GM12872 (cell line): ENCODE measurements around the gene DRAM1.

Experiments used
- TF ChIP-seq, protein P1 (sequence below): IDR thresholded peaks from 3 replicates; pipeline ENCODE4 v1.5.1; 2011; ENCODE audit warnings: low read depth, mild to moderate bottlenecking, low read length, moderate library complexity; ENCODE audit not compliant: insufficient read depth

DRAM1 gene

DNA sequence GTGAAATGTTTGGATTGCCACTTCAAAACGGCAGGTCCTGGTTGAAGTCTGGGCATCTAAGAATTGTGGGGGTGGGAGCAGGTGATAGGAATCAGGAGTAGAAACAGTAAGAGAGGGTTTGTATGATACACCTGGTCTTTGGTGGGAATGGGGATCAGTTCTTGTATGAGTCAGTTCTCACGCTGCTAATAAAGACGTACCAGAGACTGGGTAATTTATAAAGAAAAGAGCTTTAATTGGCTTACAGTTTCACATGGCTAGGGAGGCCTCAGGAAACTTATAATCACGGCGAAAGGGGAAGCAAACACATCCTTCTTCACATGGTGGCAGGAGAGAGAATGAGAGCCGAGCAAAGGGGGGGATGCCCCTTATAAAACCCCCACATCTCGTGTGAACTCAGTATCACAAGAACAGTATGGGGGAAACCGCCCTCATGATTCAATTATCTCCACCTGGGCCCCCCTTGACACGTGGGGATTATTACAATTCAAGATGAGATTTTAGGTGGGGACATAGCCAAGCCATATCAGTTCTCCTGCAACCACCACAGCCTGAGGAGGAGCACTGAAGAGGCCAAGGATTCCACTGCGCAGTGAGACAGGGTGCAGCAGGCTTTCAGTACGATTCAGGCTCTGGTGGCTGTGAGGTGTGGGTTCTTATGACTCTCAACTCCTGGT, 52.1 kb downstream of the DRAM1 start:
- TF ChIP-seq, protein P1, sequence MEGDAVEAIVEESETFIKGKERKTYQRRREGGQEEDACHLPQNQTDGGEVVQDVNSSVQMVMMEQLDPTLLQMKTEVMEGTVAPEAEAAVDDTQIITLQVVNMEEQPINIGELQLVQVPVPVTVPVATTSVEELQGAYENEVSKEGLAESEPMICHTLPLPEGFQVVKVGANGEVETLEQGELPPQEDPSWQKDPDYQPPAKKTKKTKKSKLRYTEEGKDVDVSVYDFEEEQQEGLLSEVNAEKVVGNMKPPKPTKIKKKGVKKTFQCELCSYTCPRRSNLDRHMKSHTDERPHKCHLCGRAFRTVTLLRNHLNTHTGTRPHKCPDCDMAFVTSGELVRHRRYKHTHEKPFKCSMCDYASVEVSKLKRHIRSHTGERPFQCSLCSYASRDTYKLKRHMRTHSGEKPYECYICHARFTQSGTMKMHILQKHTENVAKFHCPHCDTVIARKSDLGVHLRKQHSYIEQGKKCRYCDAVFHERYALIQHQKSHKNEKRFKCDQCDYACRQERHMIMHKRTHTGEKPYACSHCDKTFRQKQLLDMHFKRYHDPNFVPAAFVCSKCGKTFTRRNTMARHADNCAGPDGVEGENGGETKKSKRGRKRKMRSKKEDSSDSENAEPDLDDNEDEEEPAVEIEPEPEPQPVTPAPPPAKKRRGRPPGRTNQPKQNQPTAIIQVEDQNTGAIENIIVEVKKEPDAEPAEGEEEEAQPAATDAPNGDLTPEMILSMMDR = no peak

DNA sequence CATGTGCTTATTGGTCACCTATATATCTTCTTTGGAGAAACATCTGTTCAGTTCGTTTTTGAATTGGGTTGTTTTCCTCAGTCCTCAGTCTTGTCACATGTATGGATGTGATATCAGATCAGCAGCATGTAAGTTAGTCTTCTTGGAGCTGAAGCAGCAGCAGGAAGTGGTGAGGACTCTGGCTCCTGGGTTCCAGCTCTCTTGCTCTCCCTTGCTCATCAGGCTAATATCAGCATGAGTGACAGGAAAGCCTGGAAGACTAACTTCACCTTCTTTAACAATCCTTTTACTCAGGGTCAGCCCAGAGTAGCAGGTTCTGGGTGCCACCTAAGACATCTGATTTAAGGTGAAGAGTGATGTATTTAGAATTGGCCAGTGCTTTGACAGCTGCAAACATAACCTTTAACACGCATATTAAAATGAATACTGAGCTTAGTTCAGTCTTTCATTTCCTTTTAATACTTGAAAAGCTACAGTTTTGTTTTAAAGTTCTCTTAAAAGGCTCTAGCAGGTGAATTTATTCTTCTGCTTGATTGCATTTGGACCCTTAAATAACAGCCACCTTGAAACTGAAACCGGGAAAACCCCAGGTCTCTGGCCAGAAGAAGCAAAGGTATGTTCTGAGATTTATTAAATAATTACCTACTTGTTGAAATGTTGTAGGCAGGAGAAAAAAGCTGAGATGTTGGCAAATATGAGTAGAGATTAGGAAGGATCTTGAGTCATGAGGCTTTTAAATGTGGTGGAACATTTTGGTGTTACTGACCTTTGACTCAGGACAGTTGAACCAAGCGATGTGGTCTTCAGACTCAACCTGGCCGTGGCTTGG, 54.3 kb downstream of the DRAM1 start:
- TF ChIP-seq, protein P1 = no peak

DNA sequence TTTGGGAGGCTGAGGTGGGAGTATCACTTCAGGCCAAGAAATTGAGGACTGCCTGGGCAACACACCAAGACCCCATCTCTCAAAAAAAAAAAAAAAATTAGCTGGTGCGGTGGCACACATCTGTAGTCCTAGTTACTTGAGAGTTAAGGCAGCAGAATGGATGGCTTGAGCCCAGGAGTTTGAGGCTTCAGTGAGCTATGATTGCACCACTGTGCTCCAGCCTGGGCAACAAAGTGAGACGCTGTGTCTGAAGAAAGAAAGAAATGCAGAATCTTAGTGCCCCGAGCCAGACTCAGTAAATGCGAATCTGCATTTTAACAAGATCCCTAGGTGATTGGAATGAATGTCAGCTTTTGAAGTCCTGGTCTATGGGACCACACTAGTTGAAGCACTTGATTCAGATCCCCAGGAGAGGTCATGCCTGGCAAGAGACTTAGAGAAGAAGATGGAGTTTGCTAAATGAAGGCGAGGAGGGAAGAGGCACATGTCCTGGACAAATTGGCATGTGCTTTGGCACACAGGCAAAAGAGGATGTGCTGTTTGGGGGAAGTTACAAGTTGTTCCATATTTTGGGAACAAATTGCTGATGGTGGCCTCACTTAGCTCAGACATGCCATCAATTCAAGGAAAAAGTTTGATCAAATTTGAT, 56.6 kb downstream of the DRAM1 start:
- TF ChIP-seq, protein P1 = no peak

DNA sequence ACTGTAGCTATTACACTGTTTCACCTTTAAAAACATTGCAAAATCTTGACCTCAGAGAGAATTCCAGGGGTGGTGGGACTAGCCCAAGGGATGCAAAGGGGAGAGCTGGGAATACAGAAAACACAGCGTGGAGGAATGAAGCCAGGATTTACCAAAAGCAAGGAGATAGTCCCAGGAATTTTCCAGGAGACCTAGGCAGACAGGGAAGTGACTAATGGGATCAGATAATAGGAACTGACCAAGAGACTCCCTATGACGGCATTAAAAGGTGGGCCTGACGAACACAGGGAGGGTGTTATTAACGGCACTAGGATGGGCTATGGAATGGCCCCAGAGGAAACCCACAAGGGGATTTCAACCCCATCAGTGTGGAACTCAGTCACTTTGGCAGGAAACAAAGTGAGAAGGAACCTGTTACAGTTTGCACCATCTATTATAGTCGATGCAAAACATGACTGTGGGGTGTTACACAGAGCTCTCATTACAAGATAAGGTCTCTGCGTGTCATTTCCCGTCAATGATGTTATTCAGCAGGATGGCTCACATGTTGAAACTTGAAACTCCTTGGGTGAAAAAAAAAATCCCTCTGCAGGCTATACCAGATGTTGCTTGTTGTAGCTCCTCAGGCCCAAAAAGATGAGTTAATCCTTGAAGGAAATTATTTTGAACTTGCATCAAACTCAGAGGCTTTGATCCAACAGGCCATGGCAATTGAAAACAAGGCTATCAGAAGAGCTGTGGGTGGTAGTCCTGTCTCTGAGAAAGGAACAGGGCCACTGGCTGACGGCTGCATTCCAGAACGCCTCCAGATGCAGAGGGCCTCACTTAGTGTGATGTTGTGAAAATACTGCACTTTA, 58.7 kb downstream of the DRAM1 start:
- TF ChIP-seq, protein P1 = no peak

DNA sequence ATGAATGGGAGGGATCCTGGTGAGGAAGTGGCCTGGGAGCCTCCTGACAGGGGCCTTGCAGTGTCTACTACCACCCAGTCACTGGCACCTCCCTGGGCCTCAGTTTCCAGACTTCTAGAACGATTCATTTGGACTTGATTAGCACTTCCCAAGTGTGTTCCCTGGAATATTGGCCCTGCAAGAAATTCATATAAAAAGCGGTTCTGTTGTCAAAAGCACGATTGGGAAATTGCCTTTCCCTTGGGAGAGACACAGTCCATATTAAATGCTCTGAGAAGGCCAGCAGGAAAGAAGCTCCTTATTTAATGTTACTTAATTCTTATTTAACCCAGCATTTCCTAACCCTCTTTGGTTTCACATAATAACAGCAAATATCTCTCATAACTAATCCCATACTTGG, 61.9 kb downstream of the DRAM1 start:
- TF ChIP-seq, protein P1 = no peak

DNA sequence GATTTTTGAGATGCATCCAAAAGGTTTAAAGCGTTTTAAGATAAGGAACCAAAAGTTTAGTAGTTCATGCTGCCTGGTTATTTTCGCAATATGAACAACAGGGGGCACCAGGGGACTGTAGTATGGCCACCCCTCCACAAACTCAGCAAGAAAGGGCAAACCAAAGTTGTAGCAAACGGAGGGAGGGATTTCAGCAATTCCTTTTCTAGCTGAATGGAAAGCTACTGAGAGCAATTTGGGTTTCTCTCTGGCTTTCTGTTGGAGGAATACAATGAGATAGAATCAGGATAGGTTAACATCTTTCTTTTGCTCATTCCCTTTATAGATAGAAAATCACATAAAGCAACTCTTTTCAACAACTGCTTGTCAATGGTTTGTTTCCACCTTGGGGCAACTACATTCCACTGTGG, 62.5 kb downstream of the DRAM1 start:
- TF ChIP-seq, protein P1 = peak; percentile 82

DNA sequence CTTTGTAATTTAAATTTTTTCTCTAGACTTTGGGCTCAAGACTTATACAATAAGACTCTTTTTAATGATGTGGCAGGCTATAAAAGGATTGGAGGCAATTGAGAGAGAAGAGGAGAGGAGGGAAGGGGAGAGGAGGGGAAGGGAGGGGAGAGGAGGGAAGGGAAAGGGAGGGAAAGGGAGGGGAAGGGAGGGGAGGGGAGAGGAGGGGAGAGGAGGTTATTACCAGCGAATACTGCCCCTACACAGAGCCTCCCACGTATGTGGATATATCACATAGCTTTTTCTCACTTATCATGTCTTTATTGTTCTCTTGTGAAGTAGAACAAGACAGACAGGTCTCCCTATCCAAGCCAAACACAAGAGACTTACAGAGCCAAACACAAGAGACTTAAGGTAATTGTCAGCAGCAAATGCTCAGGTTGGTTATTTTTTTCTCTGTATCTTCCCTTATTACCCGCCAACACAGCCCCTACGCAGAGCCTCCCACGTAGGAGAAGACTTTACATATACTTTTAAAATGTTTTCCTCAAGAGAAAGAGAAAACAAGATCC, 63.1 kb downstream of the DRAM1 start:
- TF ChIP-seq, protein P1 = no peak
